Aorta (tissue), 5 donors: ENCODE results near the gene ZMPSTE24. TPM values are rescaled to one million over a fixed set of nuclear protein-coding genes. Genes with fewer than 3 reads are reported as not detected.

Experiments
- ATAC-seq: fragments of 200-7000 bp; cut with Tn5 transposase; one replicate; pipeline ENCODE4 v1.9.1; 2022; ENCODE audit warnings: moderate library complexity; ENCODE audit not compliant: low FRiP score
- DNase-seq, 2 donors: peaks; one replicate each; pipeline ENCODE4 v3.0.0-alpha.2; 2020
- H3K27ac ChIP-seq, 2 donors: one replicate each; pipeline ENCODE4 v1.5.1; 2013; ENCODE audit warnings: low read length in 2 of 2, mild to moderate bottlenecking in 2 of 2, moderate library complexity in 2 of 2, control low read depth in 1 of 2, inconsistent platforms in 1 of 2, low read depth in 1 of 2
- H3K27me3 ChIP-seq, 2 donors: one replicate each; pipeline ENCODE4 v1.6.1; 2013; ENCODE audit warnings: control low read depth in 1 of 2, low read length in 1 of 2, mild to moderate bottlenecking in 1 of 2, moderate library complexity in 1 of 2; ENCODE audit not compliant: insufficient read depth in 2 of 2, control insufficient read depth in 1 of 2
- H3K36me3 ChIP-seq, 2 donors: one replicate each; pipeline ENCODE4 v1.6.1; 2013; ENCODE audit warnings: control low read depth in 1 of 2, low read length in 1 of 2, mild to moderate bottlenecking in 1 of 2; ENCODE audit not compliant: insufficient read depth in 2 of 2, control insufficient read depth in 1 of 2
- H3K4me1 ChIP-seq, 2 donors: one replicate each; pipeline ENCODE4 v1.6.1; 2013; ENCODE audit warnings: low read length in 2 of 2, control low read depth in 1 of 2, mild to moderate bottlenecking in 1 of 2, moderate library complexity in 1 of 2; ENCODE audit not compliant: insufficient read depth in 2 of 2, control insufficient read depth in 1 of 2
- H3K4me3 ChIP-seq, 2 donors: one replicate each; pipeline ENCODE4 v1.5.1; 2013; ENCODE audit warnings: low read length in 2 of 2, control low read depth in 1 of 2, mild to moderate bottlenecking in 1 of 2
- H3K9me3 ChIP-seq: one replicate; pipeline ENCODE4 v1.6.1; 2013; ENCODE audit warnings: mild to moderate bottlenecking, low read length; ENCODE audit not compliant: control insufficient read depth
- WGBS, 2 donors: extraction: QIAGEN DNeasy Blood & Tissue Kit; methylation state at CpG; one replicate each; pipeline ENCODE4 v1.1.7; 2013; 5-methylcytosine and 5-hydroxymethylcytosine counted together
- intact Hi-C, 2 donors: fragments of 100-400 bp; cut with DNase I; formaldehyde crosslinking; loops; one replicate each; pipeline versions ENCODE4 v1.14.2 to v1.15.0; 2022
- polyA plus RNA-seq, 2 donors: library from polyadenylated mRNA; stranded (reverse); fragments of 200-250 nt; gene quantifications; one replicate each; pipeline ENCODE4 v1.2.3, GENCODE V29; 2013
- total RNA-seq, 2 donors: library from RNA; stranded (reverse); fragmentation: NEBNext Ultra II Directional; extraction: Animal tissue kit (Norgen Biotek cat#: 25700); gene quantifications; one replicate each; pipeline ENCODE4 v1.2.1, GENCODE V29; 2021
- donor health status: healthy with polysubstance abuse.
- donor health status: Bipolar disorder and iron deficiency.
- donor health status: DM: no; HTN: no; CAD: no.
- donor health status: DM: no; HTN: no; CAD: no.
- donor health status: DM: yes; HTN: yes; CAD: no.

Gene ZMPSTE24
- total and polyA plus RNA-seq, 4 donors: 27.8 to 56.5 (median 40.0) TPM

GRCh38 chr1:40303051-40303771 is 45.2 kb downstream of the ZMPSTE24 start:
- DNase-seq (peak in 1 of 2 donors; percentile 29), ATAC-seq (no peak)
- Histone ChIP-seq H3K4me1 (no peaks in the 10 kb centered on the region), H3K36me3 (no peaks in the 10 kb centered on the region), H3K27me3 (no peaks in the 10 kb centered on the region), H3K27ac (no peak overlapping the region), H3K9me3 (no peaks in the 10 kb centered on the region), H3K4me3 (no peak overlapping the region)
- 82 to 87% methylated on average over 38 of the region's 38 CpGs for whole genome bisulfite sequencing, 2 donors
- intact Hi-C loops: no loop called here

- DNase-seq: peak in 1 of 2 donors; percentile 44
- ATAC-seq: no peak
- H3K36me3 ChIP-seq: no peaks in the 10 kb centered on the region
- no peak overlapping the region for H3K4me3 ChIP-seq
- intact Hi-C loops: no loop called here
- H3K27me3 ChIP-seq: no peaks in the 10 kb centered on the region
- H3K27ac ChIP-seq: no peak overlapping the region
- 75 to 77% methylated on average over 32 to 33 of the region's 33 CpGs for whole genome bisulfite sequencing, 2 donors
- no peaks in the 10 kb centered on the region for H3K9me3 ChIP-seq
- no peaks in the 10 kb centered on the region for H3K4me1 ChIP-seq
Observed at GRCh38 chr1:40303790-40304189, 45.8 kb downstream of the ZMPSTE24 start.

GRCh38 chr1:40305451-40305850 is 47.4 kb downstream of the ZMPSTE24 start:
- WGBS, 2 donors: 39 to 63% methylated on average over 5 of the region's 5 CpGs
- Histone ChIP-seq H3K27me3 (no peaks in the 10 kb centered on the region), H3K36me3 (no peaks in the 10 kb centered on the region), H3K4me1 (no peaks in the 10 kb centered on the region), H3K4me3 (no peak overlapping the region), H3K27ac (no peak overlapping the region), H3K9me3 (no peaks in the 10 kb centered on the region)
- intact Hi-C loops: loop anchor here in 1 of 2 donors (5.0 kb wide), 1 partner anchor 33 kb away; no protein-coding TSS in a partner anchor
- DNase-seq (no peak), ATAC-seq (no peak)

- Histone ChIP-seq H3K9me3 (no peaks in the 10 kb centered on the region), H3K36me3 (no peaks in the 10 kb centered on the region), H3K4me3 (no peak overlapping the region), H3K27me3 (no peaks in the 10 kb centered on the region), H3K4me1 (no peaks in the 10 kb centered on the region), H3K27ac (no peak overlapping the region)
- no peak for DNase-seq
- intact Hi-C loops: loop anchor here in 1 of 2 donors (5.0 kb wide), 1 partner anchor 34 kb away; no protein-coding TSS in a partner anchor
- WGBS, 2 donors: 56 to 65% methylated on average over 2 of the region's 2 CpGs
- ATAC-seq: no peak
Observed at GRCh38 chr1:40305871-40306270, 47.8 kb downstream of the ZMPSTE24 start.

GRCh38 chr1:40306296-40306695 is 48.3 kb downstream of the ZMPSTE24 start:
- no peaks in the 10 kb centered on the region for H3K36me3 ChIP-seq
- H3K27me3 ChIP-seq: no peaks in the 10 kb centered on the region
- intact Hi-C loops: loop anchor here in 1 of 2 donors (5.0 kb wide), 1 partner anchor 34 kb away; no protein-coding TSS in a partner anchor
- DNase-seq (no peak), ATAC-seq (no peak)
- WGBS, 2 donors: 84 to 88% methylated on average over 4 of the region's 4 CpGs
- no peaks in the 10 kb centered on the region for H3K4me1 ChIP-seq
- H3K4me3 ChIP-seq: no peak overlapping the region
- H3K27ac ChIP-seq: no peak overlapping the region
- no peaks in the 10 kb centered on the region for H3K9me3 ChIP-seq

GRCh38 chr1:40307186-40307585 is 49.1 kb downstream of the ZMPSTE24 start:
- no peak overlapping the region for H3K4me3 ChIP-seq
- no peaks in the 10 kb centered on the region for H3K9me3 ChIP-seq
- DNase-seq (no peak), ATAC-seq (no peak)
- H3K27me3 ChIP-seq: no peaks in the 10 kb centered on the region
- no peak overlapping the region for H3K27ac ChIP-seq
- intact Hi-C loops: loop anchor here in 1 of 2 donors (5.0 kb wide), 1 partner anchor 35 kb away; no protein-coding TSS in a partner anchor
- WGBS, 2 donors: 93 to 95% methylated on average over 6 of the region's 6 CpGs
- H3K4me1 ChIP-seq: no peaks in the 10 kb centered on the region
- H3K36me3 ChIP-seq: no peaks in the 10 kb centered on the region

- intact Hi-C loops: loop anchor here in 1 of 2 donors (5.0 kb wide), 1 partner anchor 36 kb away; no protein-coding TSS in a partner anchor
- DNase-seq: peak; percentile 75 to 86
- no peak overlapping the region for H3K27ac ChIP-seq
- H3K9me3 ChIP-seq: no peaks in the 10 kb centered on the region
- no peak overlapping the region for H3K4me3 ChIP-seq
- peak; percentile 76 for ATAC-seq
- H3K27me3 ChIP-seq: no peaks in the 10 kb centered on the region
- no peaks in the 10 kb centered on the region for H3K4me1 ChIP-seq
- 10 to 12% methylated on average over 6 of the region's 6 CpGs for WGBS, 2 donors
- no peaks in the 10 kb centered on the region for H3K36me3 ChIP-seq
Observed at GRCh38 chr1:40308036-40308727, 50.1 kb downstream of the ZMPSTE24 start.

- Histone ChIP-seq H3K27me3 (no peaks in the 10 kb centered on the region), H3K4me3 (no peak overlapping the region), H3K27ac (no peak overlapping the region), H3K9me3 (no peaks in the 10 kb centered on the region), H3K36me3 (no peaks in the 10 kb centered on the region), H3K4me1 (no peaks in the 10 kb centered on the region)
- intact Hi-C loops: loop anchor here in 1 of 2 donors (5.0 kb wide), 1 partner anchor 37 kb away; no protein-coding TSS in a partner anchor
- WGBS, 2 donors: 32 to 41% methylated on average over 8 of the region's 8 CpGs
- DNase-seq (no peak), ATAC-seq (peak; percentile 20)
Observed at GRCh38 chr1:40309374-40310128, 51.5 kb downstream of the ZMPSTE24 start.
